Astrocyte (in vitro differentiated cells and primary cell): ENCODE results near the gene BCHE.

Experiments used
- EZH2 ChIP-seq: IDR thresholded peaks from 2 replicates; pipeline ENCODE4 v1.6.1; 2012; ENCODE audit warnings: mild to moderate bottlenecking, low read length, inconsistent platforms; ENCODE audit not compliant: insufficient read depth
- TF ChIP-seq, protein P1 (sequence below): IDR thresholded peaks from 2 replicates; pipeline ENCODE4 v1.5.1; 2011; ENCODE audit warnings: low read depth, mild to moderate bottlenecking, inconsistent platforms, low read length, moderate library complexity; ENCODE audit not compliant: insufficient read depth

DNA sequence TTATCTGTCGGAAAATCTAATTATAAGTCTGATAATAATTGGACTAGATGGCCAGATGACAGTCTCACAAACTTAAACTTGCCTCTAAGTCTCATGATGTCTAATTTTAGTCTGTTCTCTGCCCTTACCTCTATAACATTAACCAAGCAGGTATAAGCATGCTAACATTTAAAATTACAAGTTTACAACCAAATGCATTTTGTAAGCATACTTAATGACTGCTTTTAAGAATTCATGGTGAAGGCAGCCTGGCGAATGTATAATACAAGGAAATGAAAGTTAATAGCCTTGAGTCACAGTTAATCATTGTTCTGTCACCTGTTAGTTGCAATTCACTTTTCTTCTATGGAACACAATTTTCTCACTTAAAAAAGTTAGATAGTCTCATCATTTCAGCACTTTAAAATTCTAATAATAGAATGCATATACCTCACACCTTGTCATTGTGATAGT is 16.5 kb downstream of the BCHE start:
- TF ChIP-seq, protein P1, sequence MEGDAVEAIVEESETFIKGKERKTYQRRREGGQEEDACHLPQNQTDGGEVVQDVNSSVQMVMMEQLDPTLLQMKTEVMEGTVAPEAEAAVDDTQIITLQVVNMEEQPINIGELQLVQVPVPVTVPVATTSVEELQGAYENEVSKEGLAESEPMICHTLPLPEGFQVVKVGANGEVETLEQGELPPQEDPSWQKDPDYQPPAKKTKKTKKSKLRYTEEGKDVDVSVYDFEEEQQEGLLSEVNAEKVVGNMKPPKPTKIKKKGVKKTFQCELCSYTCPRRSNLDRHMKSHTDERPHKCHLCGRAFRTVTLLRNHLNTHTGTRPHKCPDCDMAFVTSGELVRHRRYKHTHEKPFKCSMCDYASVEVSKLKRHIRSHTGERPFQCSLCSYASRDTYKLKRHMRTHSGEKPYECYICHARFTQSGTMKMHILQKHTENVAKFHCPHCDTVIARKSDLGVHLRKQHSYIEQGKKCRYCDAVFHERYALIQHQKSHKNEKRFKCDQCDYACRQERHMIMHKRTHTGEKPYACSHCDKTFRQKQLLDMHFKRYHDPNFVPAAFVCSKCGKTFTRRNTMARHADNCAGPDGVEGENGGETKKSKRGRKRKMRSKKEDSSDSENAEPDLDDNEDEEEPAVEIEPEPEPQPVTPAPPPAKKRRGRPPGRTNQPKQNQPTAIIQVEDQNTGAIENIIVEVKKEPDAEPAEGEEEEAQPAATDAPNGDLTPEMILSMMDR: no peak
- TF ChIP-seq EZH2: no peak
